ENCODE results near the gene GBA3. TPM values are rescaled to one million over a fixed set of nuclear protein-coding genes. Genes with fewer than 3 reads are reported as not detected.

GBA3 gene
- total RNA-seq, 1 experiment from 2014 or later: not detected

- no peak overlapping the region for H3K4me3 Mint-ChIP-seq
- H3K9me3 Mint-ChIP-seq: no peaks in the 10 kb centered on the region
- no peak overlapping the region for H3K27ac ChIP-seq (ENCODE audit: insufficient read length, low read depth, low read length)
- no peak overlapping the region for H3K23ac ChIP-seq (ENCODE audit: insufficient read length, low read depth, low read length)
- H2AFZ ChIP-seq (ENCODE audit: low read length): no peak overlapping the region
- H2BK5ac ChIP-seq (ENCODE audit: insufficient read length, low read length): no peak overlapping the region
- H3K4ac ChIP-seq (ENCODE audit: low read depth, low read length): no peak overlapping the region
- TF ChIP-seq CTCF (conservative IDR thresholded peaks at IDR 0.05): no peak
- no peaks in the 10 kb centered on the region for H3K27me3 Mint-ChIP-seq (ENCODE audit: low read depth)
- no peaks in the 10 kb centered on the region for H3K23me2 ChIP-seq (ENCODE audit: insufficient read length, low read depth, low read length, poor library complexity, severe bottlenecking)
- H3K9me3 ChIP-seq (ENCODE audit: control insufficient read depth, low read depth, low read length): no peaks in the 10 kb centered on the region
- H4K20me1 ChIP-seq (ENCODE audit: control insufficient read depth, insufficient read depth, insufficient read length): no peaks in the 10 kb centered on the region
- no peak overlapping the region for H2AK5ac ChIP-seq (ENCODE audit: insufficient read length, low read length)
- H2BK15ac ChIP-seq (ENCODE audit: low read depth, low read length): no peak overlapping the region
- H3K4me2 ChIP-seq (ENCODE audit: insufficient read depth, insufficient read length, low read length): no peak overlapping the region
- no peak overlapping the region for H2BK20ac ChIP-seq (ENCODE audit: low read depth, low read length, poor library complexity, severe bottlenecking)
- H3K4me1 Mint-ChIP-seq: peaks cover 3 to 9% of the 10 kb centered on the region in 2 experiments; a peak in 3 of 4 replicates
- no peaks in the 10 kb centered on the region for H3K27me3 ChIP-seq (ENCODE audit: insufficient read depth, low read length)
- WGBS (ENCODE audit: extremely low coverage, insufficient read length, low lambda C conversion rate): no CpG with 5 or more reads among the region's 1 CpG
- no peak overlapping the region for H2BK12ac ChIP-seq (ENCODE audit: insufficient read length, low read depth, low read length)
- H3T11ph ChIP-seq (ENCODE audit: low read length): no peak overlapping the region
- no peak overlapping the region for H3K9ac ChIP-seq (ENCODE audit: extremely low read depth, insufficient read length, low read length)
- H3K27ac Mint-ChIP-seq: no peak overlapping the region
- H3K56ac ChIP-seq (ENCODE audit: insufficient read length, low read depth, low read length): no peak overlapping the region
- DNase-seq: no peak
- no peak overlapping the region for H3K14ac ChIP-seq (ENCODE audit: insufficient read depth, low read length)
- no peak overlapping the region for H2BK120ac ChIP-seq (ENCODE audit: low read depth, low read length, poor library complexity, severe bottlenecking)
- no peaks in the 10 kb centered on the region for H3K79me1 ChIP-seq (ENCODE audit: insufficient read depth, low read depth, low read length, poor library complexity, severe bottlenecking)
- no peak overlapping the region for H4K5ac ChIP-seq (ENCODE audit: insufficient read length, low read depth, low read length)
- no peaks in the 10 kb centered on the region for H3K4me1 ChIP-seq (ENCODE audit: insufficient read depth, low read length)
- H4K91ac ChIP-seq (ENCODE audit: insufficient read length, low read depth, low read length): no peak overlapping the region
- no peaks in the 10 kb centered on the region for H3K36me3 Mint-ChIP-seq (ENCODE audit: insufficient read depth in 1 of 3, low read depth in 3 of 3)
- no peak overlapping the region for H4K8ac ChIP-seq (replicated peaks; ENCODE audit: insufficient read length, low read depth, low read length)
- no peaks in the 10 kb centered on the region for H3K79me2 ChIP-seq (ENCODE audit: insufficient read depth, low read length)
- no peak overlapping the region for H3K18ac ChIP-seq (ENCODE audit: insufficient read length, low read depth, low read length)
These were observed 155.6 kb downstream of the GBA3 start for GRCh38 chr4:22848332-22848731.
